Measurements from ENCODE around the gene SLC25A5. TPM values are rescaled to one million over a fixed set of nuclear protein-coding genes. Genes with fewer than 3 reads are reported as not detected.

SLC25A5 gene
- total and polyA plus RNA-seq, 3 donors from 2014 or later = 172 to 246 (median 177) TPM

DNA sequence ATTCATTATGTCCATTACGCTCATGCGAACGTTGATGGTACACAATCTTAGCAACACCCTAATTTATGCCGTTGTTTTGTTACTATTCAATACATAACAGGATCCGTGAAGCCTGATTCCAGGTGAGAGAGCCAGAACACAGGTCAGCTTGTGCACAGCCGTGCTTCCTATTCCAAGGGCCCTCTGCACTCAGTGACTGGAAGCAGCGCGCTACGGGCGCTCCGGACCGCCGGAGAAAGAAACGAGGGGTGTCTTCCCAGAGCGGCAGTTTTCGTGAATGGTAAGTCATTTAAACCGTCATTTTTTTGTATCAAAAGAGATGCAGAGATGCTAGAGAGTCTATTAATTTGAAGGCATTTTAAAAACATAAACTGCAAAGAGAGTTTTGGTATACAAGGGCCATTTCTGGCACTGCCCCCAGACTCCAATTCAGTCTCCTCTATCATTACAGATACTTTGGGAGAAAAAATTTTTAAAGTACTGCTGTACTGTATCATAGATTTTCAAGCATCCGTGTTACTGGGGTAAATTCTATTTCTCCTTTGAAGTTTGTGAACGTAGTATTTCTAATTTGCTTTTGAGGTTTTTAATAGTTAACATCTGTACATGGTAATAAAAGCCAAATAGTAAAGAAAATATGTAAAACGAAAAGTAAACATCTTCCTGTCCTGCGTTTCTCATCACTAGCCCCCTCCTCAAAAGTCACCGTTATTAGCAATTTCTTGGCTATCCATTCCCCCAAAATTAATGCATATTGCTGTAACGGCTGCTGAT lies 6.6 kb downstream of the SLC25A5 start:
- Histone ChIP-seq H3K36me3 (ENCODE audit: low read depth, missing control alignments) (no peaks in the 10 kb centered on the region), H3K4me3 (no peak overlapping the region), H3K27me3 (no peaks in the 10 kb centered on the region), H3K9me3 (no peaks in the 10 kb centered on the region), H3K27ac (no peak overlapping the region), H3K4me1 (no peaks in the 10 kb centered on the region)
- TF ChIP-seq, protein P1, sequence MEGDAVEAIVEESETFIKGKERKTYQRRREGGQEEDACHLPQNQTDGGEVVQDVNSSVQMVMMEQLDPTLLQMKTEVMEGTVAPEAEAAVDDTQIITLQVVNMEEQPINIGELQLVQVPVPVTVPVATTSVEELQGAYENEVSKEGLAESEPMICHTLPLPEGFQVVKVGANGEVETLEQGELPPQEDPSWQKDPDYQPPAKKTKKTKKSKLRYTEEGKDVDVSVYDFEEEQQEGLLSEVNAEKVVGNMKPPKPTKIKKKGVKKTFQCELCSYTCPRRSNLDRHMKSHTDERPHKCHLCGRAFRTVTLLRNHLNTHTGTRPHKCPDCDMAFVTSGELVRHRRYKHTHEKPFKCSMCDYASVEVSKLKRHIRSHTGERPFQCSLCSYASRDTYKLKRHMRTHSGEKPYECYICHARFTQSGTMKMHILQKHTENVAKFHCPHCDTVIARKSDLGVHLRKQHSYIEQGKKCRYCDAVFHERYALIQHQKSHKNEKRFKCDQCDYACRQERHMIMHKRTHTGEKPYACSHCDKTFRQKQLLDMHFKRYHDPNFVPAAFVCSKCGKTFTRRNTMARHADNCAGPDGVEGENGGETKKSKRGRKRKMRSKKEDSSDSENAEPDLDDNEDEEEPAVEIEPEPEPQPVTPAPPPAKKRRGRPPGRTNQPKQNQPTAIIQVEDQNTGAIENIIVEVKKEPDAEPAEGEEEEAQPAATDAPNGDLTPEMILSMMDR (IDR thresholded peaks at IDR 0.05) = no peak
- no peak for TF ChIP-seq POLR2A (IDR thresholded peaks at IDR 0.05)
- DNase-seq = no peak
- intact Hi-C loops (cut with DNase I; ENCODE audit: low total_unique reads) = no loop called here
- WGBS, 2 donors = 62 to 65% methylated on average over 23 of the region's 23 CpGs

DNA sequence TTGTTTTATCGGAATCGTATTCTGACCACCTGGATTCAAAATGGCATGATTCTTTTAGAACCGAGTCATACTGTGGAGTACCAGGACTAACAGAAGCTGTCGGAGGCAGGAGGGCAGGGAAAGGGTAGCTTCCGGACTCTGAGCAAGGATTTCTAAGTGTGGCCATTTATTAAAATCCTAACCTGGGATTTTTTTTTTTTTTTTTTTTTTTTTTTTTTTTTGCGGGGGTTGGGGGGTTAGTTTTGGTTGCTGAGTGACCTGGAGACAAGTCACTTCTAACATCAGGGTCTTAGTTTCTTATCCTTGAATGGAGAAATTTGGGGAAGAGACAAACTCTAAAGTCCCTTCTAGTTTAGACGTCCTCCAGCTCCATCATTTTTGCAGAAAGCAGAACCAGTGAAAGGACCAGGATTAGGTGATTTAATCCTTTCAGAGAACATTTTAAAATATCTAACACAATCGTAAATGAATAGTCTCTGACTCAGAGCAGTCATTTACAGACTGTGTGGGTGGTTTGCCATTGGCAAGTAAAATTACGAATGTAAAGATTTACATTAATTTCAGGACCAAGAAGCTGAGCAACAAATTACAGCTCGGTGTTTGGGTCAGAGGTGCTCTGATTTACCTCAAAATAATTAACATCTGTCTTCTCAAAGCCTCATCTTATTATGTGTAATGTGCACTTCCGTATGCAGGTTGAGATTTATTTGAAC lies 7.3 kb downstream of the SLC25A5 start:
- Histone ChIP-seq H3K9me3 (no peaks in the 10 kb centered on the region), H3K4me1 (no peaks in the 10 kb centered on the region), H3K36me3 (ENCODE audit: low read depth, missing control alignments) (no peaks in the 10 kb centered on the region), H3K27me3 (no peaks in the 10 kb centered on the region), H3K27ac (no peak overlapping the region), H3K4me3 (no peak overlapping the region)
- intact Hi-C loops (cut with DNase I; ENCODE audit: low total_unique reads) = no loop called here
- TF ChIP-seq, protein P1 (IDR thresholded peaks at IDR 0.05) = no peak
- no peak for TF ChIP-seq POLR2A (IDR thresholded peaks at IDR 0.05)
- 54 to 74% methylated on average over 9 to 11 of the region's 11 CpGs for WGBS, 2 donors
- no peak for DNase-seq

DNA sequence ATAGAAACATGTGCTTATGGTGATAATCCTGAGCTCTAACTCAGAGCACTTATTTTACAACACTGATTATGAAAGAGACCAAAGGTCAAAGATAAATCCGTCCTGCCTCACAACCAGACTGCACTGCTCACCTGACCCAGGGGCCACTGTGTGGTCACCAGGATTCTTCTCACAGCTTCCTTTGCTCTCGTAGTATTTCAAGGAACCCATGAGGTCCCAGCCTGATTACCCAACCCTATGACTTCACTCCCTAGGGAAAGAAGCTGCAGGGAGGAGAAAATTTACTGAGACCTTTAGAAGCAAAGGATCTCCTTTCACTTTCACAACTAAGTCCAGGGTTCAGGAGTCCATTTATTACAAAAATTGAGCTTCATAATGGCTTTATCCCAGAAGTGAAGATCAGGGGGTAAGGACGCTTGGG lies 9.6 kb downstream of the SLC25A5 start:
- H3K27ac ChIP-seq = no peak overlapping the region
- no peak for TF ChIP-seq POLR2A (IDR thresholded peaks at IDR 0.05)
- TF ChIP-seq, protein P1 (IDR thresholded peaks at IDR 0.05) = no peak

DNA sequence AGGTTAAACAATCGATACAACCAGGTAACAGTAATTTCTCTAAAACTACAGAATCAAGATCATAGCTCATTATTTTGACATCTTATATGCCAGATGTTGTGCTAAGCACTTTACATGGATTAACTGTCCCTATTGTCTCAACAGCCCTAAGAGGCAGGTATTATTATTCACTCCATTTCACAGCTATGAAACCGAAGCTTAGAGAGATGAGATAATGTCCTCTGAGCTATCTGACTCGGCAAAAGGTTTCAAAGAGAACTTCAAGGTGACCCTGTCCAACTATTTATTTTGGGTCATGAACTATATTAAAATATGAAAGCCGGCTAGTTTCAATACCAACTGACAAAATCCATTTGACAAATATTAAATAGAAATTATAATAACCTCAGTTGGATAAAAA lies 10.3 kb downstream of the SLC25A5 start:
- 82 to 84% methylated on average over 4 of the region's 4 CpGs for WGBS, 2 donors
- intact Hi-C loops (cut with DNase I; ENCODE audit: low total_unique reads) = no loop called here
- H3K27ac ChIP-seq = no peak overlapping the region
- H3K36me3 ChIP-seq (ENCODE audit: low read depth, missing control alignments) = no peaks in the 10 kb centered on the region
- H3K4me3 ChIP-seq = no peak overlapping the region
- peaks cover 3% of the 10 kb centered on the region for H3K4me1 ChIP-seq
- no peak for DNase-seq
- no peaks in the 10 kb centered on the region for H3K9me3 ChIP-seq
- TF ChIP-seq POLR2A (IDR thresholded peaks at IDR 0.05) = no peak
- no peaks in the 10 kb centered on the region for H3K27me3 ChIP-seq

More for the DNA sequence above, 9.6 kb downstream of the SLC25A5 start:
- no peak for DNase-seq
- Histone ChIP-seq H3K9me3 (no peaks in the 10 kb centered on the region), H3K4me3 (no peak overlapping the region), H3K4me1 (peaks cover 3% of the 10 kb centered on the region), H3K27me3 (no peaks in the 10 kb centered on the region), H3K36me3 (ENCODE audit: low read depth, missing control alignments) (no peaks in the 10 kb centered on the region)
- intact Hi-C loops (cut with DNase I; ENCODE audit: low total_unique reads) = no loop called here
- WGBS, 2 donors = 64 to 84% methylated on average over 2 to 3 of the region's 3 CpGs

DNA sequence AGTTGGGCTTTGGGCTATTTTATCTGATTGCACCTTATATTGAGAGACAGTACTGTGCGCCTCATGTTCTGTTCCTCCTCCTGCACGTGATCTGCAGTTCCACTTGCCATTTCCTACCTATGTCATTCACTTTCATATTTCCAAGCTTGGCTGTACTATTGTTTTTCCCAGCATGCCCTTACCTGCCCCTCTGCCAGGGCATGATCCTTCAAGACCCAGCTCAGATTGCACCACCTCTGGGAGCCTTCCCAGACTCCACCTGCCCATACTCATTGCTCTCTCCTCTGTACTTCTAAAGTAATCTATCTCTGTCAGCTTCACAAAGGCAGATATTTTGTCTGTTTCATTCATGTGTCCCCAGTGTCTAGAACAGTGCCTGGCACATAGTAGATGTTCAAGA lies 11.6 kb downstream of the SLC25A5 start:
- peaks cover 3% of the 10 kb centered on the region for H3K4me1 ChIP-seq
- H3K36me3 ChIP-seq (ENCODE audit: low read depth, missing control alignments) = no peaks in the 10 kb centered on the region
- H3K4me3 ChIP-seq = no peak overlapping the region
- no peak for DNase-seq
- TF ChIP-seq, protein P1 (IDR thresholded peaks at IDR 0.05) = no peak
- no peak for TF ChIP-seq POLR2A (IDR thresholded peaks at IDR 0.05)
- no peaks in the 10 kb centered on the region for H3K9me3 ChIP-seq
- intact Hi-C loops (cut with DNase I; ENCODE audit: low total_unique reads) = no loop called here
- H3K27ac ChIP-seq = no peak overlapping the region
- H3K27me3 ChIP-seq = no peaks in the 10 kb centered on the region
- WGBS, 2 donors = 89 to 93% methylated on average over 2 of the region's 2 CpGs

Data from testis (tissue), 3 donors.